Brain microvascular endothelial cell (primary cell): ENCODE measurements around the gene AADACL3.
A peak's percentile ranks its signal among the peaks of the same experiment; 100 is the strongest.
"Not testable (repeated sequence)": the region's sequence is repeated elsewhere in the genome, so short reads cannot be mapped to it uniquely, and the experiment has no call there.

Experiments used
- DNase-seq: peaks from one replicate; pipeline ENCODE4 v3.0.0-alpha.2; 2020
- H3K27ac ChIP-seq: fragments of 250-450 bp; sonication (Bioruptor Pico); 2 replicates; pipeline ENCODE4 v1.5.1; 2020; ENCODE audit warnings: mild to moderate bottlenecking, moderate library complexity
- H3K27me3 ChIP-seq: fragments of 250-450 bp; sonication (Bioruptor Pico); replicated peaks from 2 replicates; pipeline ENCODE4 v1.5.1; 2020; ENCODE audit warnings: mild to moderate bottlenecking
- H3K36me3 ChIP-seq: fragments of 250-450 bp; sonication (Bioruptor Pico); replicated peaks from 2 replicates; pipeline ENCODE4 v1.5.1; 2020; ENCODE audit warnings: mild to moderate bottlenecking
- H3K4me3 ChIP-seq: 2 replicates; pipeline ENCODE4 v1.5.1; 2011; ENCODE audit warnings: low read depth, mild to moderate bottlenecking, control low read depth, low read length, moderate library complexity
- CTCF ChIP-seq: IDR thresholded peaks from 2 replicates; pipeline ENCODE4 v1.5.1; 2011; ENCODE audit warnings: low read depth, mild to moderate bottlenecking, moderate library complexity, low read length, control low read depth, inconsistent platforms; ENCODE audit errors: missing control alignments
- in situ Hi-C: cut with HindIII; loops from 2 replicates; pipeline ENCODE4 v1.10.0; 2017; ENCODE audit warnings: low sequenced_read_pairs, low pct_ligation_motif_present

The AADACL3 gene

GRCh38 chr1:12715896-12716437 is at the start of gene AADACL3:
Gene AADACL3 (plus strand): TSS chr1:12716110. CDS start chr1:12716177, 67 bp downstream.
- H3K27me3 ChIP-seq: no peaks in the 10 kb centered on the region
- in situ Hi-C loops: no loop called here
- no peak for DNase-seq

GRCh38 chr1:12666141-12666735 is 49.7 kb upstream of the AADACL3 start:
- in situ Hi-C loops: no loop called here
- peak; percentile 55 for DNase-seq
- Histone ChIP-seq H3K27ac (no peak overlapping the region), H3K36me3 (no peaks in the 10 kb centered on the region), H3K27me3 (no peaks in the 10 kb centered on the region), H3K4me3 (no peak overlapping the region)
- no peak for TF ChIP-seq CTCF

More at GRCh38 chr1:12715896-12716437, at the start of gene AADACL3:
- TF ChIP-seq CTCF: no peak
- no peak within 1 kb of the TSS for H3K27ac ChIP-seq
- H3K36me3 ChIP-seq: no peaks in the 10 kb centered on the region
- H3K4me3 ChIP-seq: no peak within 1 kb of the TSS

GRCh38 chr1:12669529-12670068 is 46.3 kb upstream of the AADACL3 start:
- H3K27ac ChIP-seq: no peak overlapping the region
- H3K36me3 ChIP-seq: no peaks in the 10 kb centered on the region
- no peak for DNase-seq
- in situ Hi-C loops: no loop called here
- no peaks in the 10 kb centered on the region for H3K27me3 ChIP-seq
- no peak overlapping the region for H3K4me3 ChIP-seq
- no peak for TF ChIP-seq CTCF

GRCh38 chr1:12674358-12674757 is 41.6 kb upstream of the AADACL3 start:
- TF ChIP-seq CTCF: no peak
- no peak overlapping the region for H3K4me3 ChIP-seq
- no peak for DNase-seq
- in situ Hi-C loops: no loop called here
- H3K27me3 ChIP-seq: no peaks in the 10 kb centered on the region
- H3K36me3 ChIP-seq: no peaks in the 10 kb centered on the region
- no peak overlapping the region for H3K27ac ChIP-seq

GRCh38 chr1:12676122-12676521 is 39.8 kb upstream of the AADACL3 start:
- DNase-seq, in situ Hi-C loops, H3K27ac ChIP-seq: not testable (repeated sequence)

GRCh38 chr1:12677565-12677964 is 38.3 kb upstream of the AADACL3 start:
- H3K27me3 ChIP-seq: no peaks in the 10 kb centered on the region
- in situ Hi-C loops: no loop called here
- no peak overlapping the region for H3K4me3 ChIP-seq
- no peaks in the 10 kb centered on the region for H3K36me3 ChIP-seq
- no peak overlapping the region for H3K27ac ChIP-seq
- DNase-seq: no peak
- no peak for TF ChIP-seq CTCF

More at GRCh38 chr1:12676122-12676521, 39.8 kb upstream of the AADACL3 start:
- H3K36me3 ChIP-seq, H3K27me3 ChIP-seq, H3K4me3 ChIP-seq: not testable (repeated sequence)
